Suprapubic skin (tissue), 3 donors: Measurements from ENCODE around the gene CAPN10.

ENCODE experiments used
- EP300 ChIP-seq: sonication (generic); formaldehyde crosslinking; IDR thresholded peaks from one replicate; pipeline ENCODE4 v1.6.1; 2017; ENCODE audit warnings: antibody characterized with exemption
- POLR2A ChIP-seq, 2 donors: fragments of 450-650 bp; IDR thresholded peaks; one replicate each; pipeline ENCODE4 v1.6.1; 2017; ENCODE audit warnings: antibody characterized with exemption in 2 of 2, mild to moderate bottlenecking in 2 of 2, moderate library complexity in 2 of 2
- TF ChIP-seq, protein P1 (sequence below), 2 donors: fragments of 200-600 bp in 1 of 2; fragments of 450-650 bp in 1 of 2; sonication (generic) in 1 of 2; IDR thresholded peaks; one replicate each; pipeline ENCODE4 v1.5.1; 2016 to 2019; ENCODE audit warnings: antibody characterized with exemption in 2 of 2, mild to moderate bottlenecking in 1 of 2, moderate library complexity in 1 of 2

DNA sequence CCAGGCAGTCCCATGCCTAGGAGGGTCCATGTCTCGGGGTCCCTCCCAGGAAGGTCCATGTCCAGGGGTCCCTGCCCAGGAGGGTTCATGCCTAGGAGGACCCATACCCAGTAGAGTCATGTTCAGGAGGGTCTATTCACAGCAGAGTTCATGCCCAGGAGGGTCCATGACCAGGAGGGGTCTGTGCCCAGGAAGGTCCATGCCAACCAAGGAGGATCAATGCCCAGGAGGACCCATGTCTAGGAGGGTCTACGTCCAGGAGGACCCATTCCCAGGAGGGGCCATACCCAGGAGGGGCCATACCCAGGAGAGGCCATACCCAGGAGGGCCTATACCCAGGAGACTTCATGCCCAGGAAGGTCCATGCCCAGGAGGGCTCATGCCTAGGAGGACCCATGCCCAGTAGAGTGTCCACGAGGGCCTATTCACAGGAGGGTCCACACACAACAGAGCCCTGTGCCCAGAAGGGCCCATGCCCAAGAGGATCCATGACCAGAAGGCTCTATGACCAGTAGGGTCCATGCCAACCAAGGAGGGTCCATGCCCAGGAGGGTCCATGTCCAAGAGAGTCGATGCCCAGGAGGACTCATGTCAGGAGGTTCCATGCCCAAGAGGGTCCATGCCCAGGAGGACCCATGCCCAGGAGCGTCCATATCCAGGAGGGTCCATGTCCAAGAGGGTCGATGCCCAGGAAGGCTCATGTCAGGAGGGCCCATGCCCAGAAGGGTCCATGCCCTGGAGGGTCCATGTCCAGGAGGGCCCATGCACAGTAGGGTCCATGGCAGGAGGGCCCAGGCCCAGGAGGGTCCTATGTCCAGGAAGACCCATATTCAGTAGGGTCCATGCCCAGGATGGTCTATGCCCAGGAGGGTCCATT, 48.8 kb downstream of the CAPN10 start:
- TF ChIP-seq, protein P1, sequence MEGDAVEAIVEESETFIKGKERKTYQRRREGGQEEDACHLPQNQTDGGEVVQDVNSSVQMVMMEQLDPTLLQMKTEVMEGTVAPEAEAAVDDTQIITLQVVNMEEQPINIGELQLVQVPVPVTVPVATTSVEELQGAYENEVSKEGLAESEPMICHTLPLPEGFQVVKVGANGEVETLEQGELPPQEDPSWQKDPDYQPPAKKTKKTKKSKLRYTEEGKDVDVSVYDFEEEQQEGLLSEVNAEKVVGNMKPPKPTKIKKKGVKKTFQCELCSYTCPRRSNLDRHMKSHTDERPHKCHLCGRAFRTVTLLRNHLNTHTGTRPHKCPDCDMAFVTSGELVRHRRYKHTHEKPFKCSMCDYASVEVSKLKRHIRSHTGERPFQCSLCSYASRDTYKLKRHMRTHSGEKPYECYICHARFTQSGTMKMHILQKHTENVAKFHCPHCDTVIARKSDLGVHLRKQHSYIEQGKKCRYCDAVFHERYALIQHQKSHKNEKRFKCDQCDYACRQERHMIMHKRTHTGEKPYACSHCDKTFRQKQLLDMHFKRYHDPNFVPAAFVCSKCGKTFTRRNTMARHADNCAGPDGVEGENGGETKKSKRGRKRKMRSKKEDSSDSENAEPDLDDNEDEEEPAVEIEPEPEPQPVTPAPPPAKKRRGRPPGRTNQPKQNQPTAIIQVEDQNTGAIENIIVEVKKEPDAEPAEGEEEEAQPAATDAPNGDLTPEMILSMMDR (IDR thresholded peaks at IDR 0.05): no peak
- TF ChIP-seq POLR2A (IDR thresholded peaks at IDR 0.05) (no peak), EP300 (no peak)
